Thyroid gland (tissue), 4 donors: ENCODE results near the gene APOOL.
"Not testable (repeated sequence)": the region's sequence is repeated elsewhere in the genome, so short reads cannot be mapped to it uniquely, and the experiment has no call there.

Experiments
- POLR2A ChIP-seq, 2 donors: fragments of 450-650 bp; IDR thresholded peaks; one replicate each; pipeline ENCODE4 v1.6.1; 2017; ENCODE audit warnings: antibody characterized with exemption in 2 of 2, mild to moderate bottlenecking in 2 of 2, moderate library complexity in 1 of 2
- TF ChIP-seq, protein P1 (sequence below), 6 experiments: fragments of 200-600 bp in 3 of 6; fragments of 450-650 bp in 3 of 6; sonication (generic) in 3 of 6; IDR thresholded peaks; one replicate each; pipeline ENCODE4 v1.5.1; 2016 to 2019; ENCODE audit warnings: antibody characterized with exemption in 6 of 6, mild to moderate bottlenecking in 2 of 6, inconsistent platforms in 1 of 6, moderate library complexity in 1 of 6

DNA sequence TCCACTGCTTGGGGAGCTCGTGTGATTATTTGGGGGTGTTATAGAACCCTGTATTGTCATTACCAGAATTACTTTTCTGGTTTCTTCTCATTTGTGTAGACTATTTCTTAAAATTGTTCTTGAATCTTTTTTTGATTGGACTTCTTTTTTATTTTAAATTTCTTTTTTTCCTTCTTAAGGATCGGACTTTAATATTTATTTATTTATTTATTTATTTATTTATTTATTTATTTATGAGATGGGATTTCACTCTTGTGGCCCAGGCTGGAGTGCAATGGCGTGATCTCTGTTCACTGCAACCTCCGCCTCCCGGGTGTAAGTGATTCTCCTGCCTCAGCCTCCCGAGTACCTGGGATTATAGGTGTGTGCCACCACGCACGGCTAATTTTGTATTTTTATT, 11.7 kb downstream of the APOOL start:
- TF ChIP-seq, protein P1, sequence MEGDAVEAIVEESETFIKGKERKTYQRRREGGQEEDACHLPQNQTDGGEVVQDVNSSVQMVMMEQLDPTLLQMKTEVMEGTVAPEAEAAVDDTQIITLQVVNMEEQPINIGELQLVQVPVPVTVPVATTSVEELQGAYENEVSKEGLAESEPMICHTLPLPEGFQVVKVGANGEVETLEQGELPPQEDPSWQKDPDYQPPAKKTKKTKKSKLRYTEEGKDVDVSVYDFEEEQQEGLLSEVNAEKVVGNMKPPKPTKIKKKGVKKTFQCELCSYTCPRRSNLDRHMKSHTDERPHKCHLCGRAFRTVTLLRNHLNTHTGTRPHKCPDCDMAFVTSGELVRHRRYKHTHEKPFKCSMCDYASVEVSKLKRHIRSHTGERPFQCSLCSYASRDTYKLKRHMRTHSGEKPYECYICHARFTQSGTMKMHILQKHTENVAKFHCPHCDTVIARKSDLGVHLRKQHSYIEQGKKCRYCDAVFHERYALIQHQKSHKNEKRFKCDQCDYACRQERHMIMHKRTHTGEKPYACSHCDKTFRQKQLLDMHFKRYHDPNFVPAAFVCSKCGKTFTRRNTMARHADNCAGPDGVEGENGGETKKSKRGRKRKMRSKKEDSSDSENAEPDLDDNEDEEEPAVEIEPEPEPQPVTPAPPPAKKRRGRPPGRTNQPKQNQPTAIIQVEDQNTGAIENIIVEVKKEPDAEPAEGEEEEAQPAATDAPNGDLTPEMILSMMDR (IDR thresholded peaks at IDR 0.05): not testable (repeated sequence)
- not testable (repeated sequence) for TF ChIP-seq POLR2A (IDR thresholded peaks at IDR 0.05)
